HepG2 (cell line): ENCODE results near the gene TBX6. TPM values are rescaled to one million over a fixed set of nuclear protein-coding genes. Genes with fewer than 3 reads are reported as not detected.

Experiments
- ATAC-seq: fragments of 200-7000 bp; cut with Tn5 transposase; 3 replicates; pipeline ENCODE4 v1.9.1; 2020; ENCODE audit warnings: mild to moderate bottlenecking, moderate library complexity
- BruUV-seq: library from RNA; stranded (reverse); fragments of 400-500 nt; replicated peaks from 2 replicates; lab custom pipeline; 2021; lab: Mats Ljungman, UMichigan
- CTCF ChIA-PET: fragments of 300-600 bp; formaldehyde crosslinking; extraction: SDS; loops from one replicate; lab custom pipeline; 2021; ENCODE audit warnings: low total read pairs, inconsistent platforms, low intra/inter-chr PET ratio; lab: Yijun Ruan, JAX
- POLR2A ChIA-PET: fragments of 350-600 bp; sonication (Branson Sonifier 250); formaldehyde crosslinking; loops from one replicate; lab custom pipeline; 2020; ENCODE audit warnings: antibody characterized with exemption, inconsistent platforms; lab: Yijun Ruan, JAX
- DNase-seq: peaks from one replicate; pipeline ENCODE4 v3.0.0-alpha.2; 2015; ENCODE audit warnings: low spot score
- FAIRE-seq: peaks from 3 replicates; lab custom pipeline; 2011; peaks lifted over from hg19 to GRCh38; lab: Jason Lieb, UNC
- H2AFZ ChIP-seq: one replicate; pipeline ENCODE4 v1.6.1; 2011; ENCODE audit warnings: low read length, inconsistent platforms
- H3K27ac ChIP-seq: fragments of 300-600 bp; 3 replicates; pipeline ENCODE4 v1.8.0; 2011; ENCODE audit warnings: mixed run types, mild to moderate bottlenecking, mixed read lengths, low read length, inconsistent platforms; ENCODE audit not compliant: insufficient read depth; ENCODE audit errors: extremely low read length
- H3K27me3 ChIP-seq, 2 experiments: fragments of 200-600 bp in 1 of 2; 2 replicates in 1 of 2; 3 replicates in 1 of 2; pipeline versions ENCODE4 v1.6.0 to v1.8.0; 2011; ENCODE audit warnings: low read length in 2 of 2, mild to moderate bottlenecking in 2 of 2, moderate library complexity in 2 of 2, inconsistent platforms in 1 of 2; ENCODE audit not compliant: insufficient read depth in 2 of 2, control insufficient read depth in 1 of 2
- H3K36me3 ChIP-seq, 2 experiments: fragments of 200-600 bp in 1 of 2; replicated peaks in 1 of 2; 2 replicates in 1 of 2; 3 replicates in 1 of 2; pipeline versions ENCODE4 v1.5.1 to v1.8.0; 2011; ENCODE audit warnings: low read length in 2 of 2, inconsistent platforms in 1 of 2; ENCODE audit not compliant: insufficient read depth in 2 of 2, control insufficient read depth in 1 of 2
- H3K4me1 ChIP-seq: 2 replicates; pipeline ENCODE4 v1.5.1; 2012; ENCODE audit warnings: low read length, inconsistent platforms; ENCODE audit not compliant: insufficient read depth
- H3K4me2 ChIP-seq: 2 replicates; pipeline ENCODE4 v1.6.0; 2011; ENCODE audit warnings: low read depth, low read length, inconsistent platforms
- H3K4me3 ChIP-seq, 3 experiments: fragments of 200-600 bp in 1 of 3; sonication (generic), shearing (Covaris generic) in 1 of 3; replicated peaks in 1 of 3; 2 replicates each; pipeline ENCODE4 v1.5.1; 2011 to 2016; ENCODE audit warnings: low read length in 3 of 3, inconsistent platforms in 2 of 3, low read depth in 2 of 3, mild to moderate bottlenecking in 2 of 3, control low read depth in 1 of 3, mixed read lengths in 1 of 3; ENCODE audit not compliant: insufficient read depth in 1 of 3
- H3K79me2 ChIP-seq: one replicate; pipeline ENCODE4 v1.6.1; 2011; ENCODE audit warnings: low read length, inconsistent platforms; ENCODE audit not compliant: insufficient read depth
- H3K9ac ChIP-seq: 2 replicates; pipeline ENCODE4 v1.6.0; 2011; ENCODE audit warnings: mild to moderate bottlenecking, low read depth, low read length, inconsistent platforms; ENCODE audit not compliant: insufficient read depth
- H3K9me3 ChIP-seq: 2 replicates; pipeline ENCODE4 v1.5.1; 2012; ENCODE audit warnings: mild to moderate bottlenecking, low read length
- H4K20me1 ChIP-seq: 2 replicates; pipeline ENCODE4 v1.6.0; 2011; ENCODE audit warnings: inconsistent platforms, mild to moderate bottlenecking, low read length, moderate library complexity; ENCODE audit not compliant: insufficient read depth
- ATF2 ChIP-seq: sonication (generic); formaldehyde crosslinking; IDR thresholded peaks from 2 replicates; pipeline ENCODE4 v1.4.0; 2020; ENCODE audit warnings: missing genetic modification reagents
- GTF2F1 ChIP-seq: fragments of 150-350 bp; IDR thresholded peaks from 2 replicates; pipeline ENCODE4 v1.6.1; 2014; ENCODE audit warnings: low read length
- HDAC1 ChIP-seq: sonication (generic); formaldehyde crosslinking; IDR thresholded peaks from 2 replicates; pipeline ENCODE4 v1.5.1; 2020; ENCODE audit warnings: mild to moderate bottlenecking, missing genetic modification reagents
- JUND ChIP-seq: sonication (generic); formaldehyde crosslinking; IDR thresholded peaks from 2 replicates; pipeline ENCODE4 v1.8.0; 2022; ENCODE audit warnings: mild to moderate bottlenecking, missing genetic modification reagents
- MXI1 ChIP-seq: IDR thresholded peaks from 3 replicates; pipeline ENCODE4 v1.6.1; 2012; ENCODE audit warnings: low read depth, low read length, inconsistent platforms, borderline replicate concordance
- RBM39 ChIP-seq: fragments of 200-400 bp; formaldehyde crosslinking; IDR thresholded peaks from one replicate; pipeline ENCODE4 v1.6.1; 2018; ENCODE audit warnings: antibody characterized with exemption, mild to moderate bottlenecking, low read depth, low read length; ENCODE audit not compliant: poor library complexity, severe bottlenecking
- SIN3B ChIP-seq: fragments of 150-350 bp; IDR thresholded peaks from 2 replicates; pipeline ENCODE4 v1.6.1; 2014; ENCODE audit warnings: low read length
- SRF ChIP-seq: IDR thresholded peaks from 2 replicates; pipeline ENCODE4 v1.6.1; 2011; ENCODE audit warnings: mild to moderate bottlenecking, low read depth, low read length, moderate library complexity
- TOPORS ChIP-seq: sonication (generic); formaldehyde crosslinking; IDR thresholded peaks from 2 replicates; pipeline ENCODE4 v1.8.0; 2023; ENCODE audit warnings: mild to moderate bottlenecking, missing genetic modification reagents
- ZNF225 ChIP-seq: sonication (generic); formaldehyde crosslinking; IDR thresholded peaks from 2 replicates; pipeline ENCODE4 v1.4.0; 2020; ENCODE audit warnings: mild to moderate bottlenecking, missing genetic modification reagents
- ZNF275 ChIP-seq: sonication (generic); formaldehyde crosslinking; IDR thresholded peaks from 2 replicates; pipeline ENCODE4 v1.8.0; 2022; ENCODE audit warnings: missing genetic modification reagents, mild to moderate bottlenecking, inconsistent platforms, borderline replicate concordance
- ZNF740 ChIP-seq: sonication (generic); formaldehyde crosslinking; IDR thresholded peaks from 2 replicates; pipeline ENCODE4 v1.4.0; 2020; ENCODE audit warnings: missing genetic modification reagents
- ZNF770 ChIP-seq: sonication (generic); formaldehyde crosslinking; IDR thresholded peaks from 2 replicates; pipeline ENCODE4 v1.5.0; 2020; ENCODE audit warnings: mild to moderate bottlenecking, missing genetic modification reagents
- ZNF841 ChIP-seq: sonication (generic); formaldehyde crosslinking; IDR thresholded peaks from 2 replicates; pipeline ENCODE4 v1.8.1; 2023; ENCODE audit warnings: missing genetic modification reagents, borderline replicate concordance
- WGBS: methylation state at CpG from one replicate; pipeline ENCODE4 v1.1.6; 2017; ENCODE audit warnings: low lambda C conversion rate; 5-methylcytosine and 5-hydroxymethylcytosine counted together
- in situ Hi-C: cut with HindIII; loops from 2 replicates; pipeline ENCODE4 v1.10.0; 2017; ENCODE audit warnings: low pct_unique_long_range_greater_than_20kb; ENCODE audit not compliant: extremely low pct_ligation_motif_present
- intact Hi-C: fragments of 100-400 bp; cut with micrococcal nuclease; formaldehyde crosslinking; loops from one replicate; pipeline ENCODE4 v1.10.0; 2022; ENCODE audit not compliant: unreplicated experiment
- polyA plus RNA-seq, 8 experiments: library from polyadenylated mRNA; depleted of rRNA in 3 of 8; stranded (reverse) in 7 of 8; unstranded in 1 of 8; fragments of >200 nt; fragmentation: Illumina TruSeq in 4 of 8; extraction: Trizol in 4 of 8; gene quantifications; 2 replicates each; pipeline versions ENCODE4 v1.2.1 to v1.2.3, GENCODE V29; 2011 to 2016; ENCODE audit warnings: low read depth in 4 of 8, missing spikeins in 1 of 8, mixed read lengths in 1 of 8; ENCODE audit not compliant: insufficient read depth in 1 of 8
- total RNA-seq, 5 experiments: library from RNA; depleted of rRNA; stranded (reverse); fragments of >200 nt; fragmentation: Illumina TruSeq; extraction: Trizol; gene quantifications; 2 replicates each; pipeline ENCODE4 v1.2.3, GENCODE V29; 2016; ENCODE audit warnings: low read depth in 1 of 5

Gene TBX6
- total and polyA plus RNA-seq, 2 of the 13 experiments (the other 11 are each of a cell fraction or from before 2014, with no cell fraction given), result 0.24 to 0.42 TPM

GRCh38 chr16:30065943-30066760 is 25.6 kb downstream of the TBX6 start (continued):
- TF ChIP-seq ZNF770 (CRISPR knock-in tag), result no peak
- 0 out of 2 replicates have a peak, but pooled peaks have one; percentile 67 for TF ChIP-seq ZNF841 (CRISPR knock-in tag)
- no peak; the same call in 1 of the 2 replicates for TF ChIP-seq ZNF225 (CRISPR knock-in tag)
- TF ChIP-seq ZNF275 (CRISPR knock-in tag), result 0 out of 2 replicates have a peak, but pooled peaks have one; percentile 0

GRCh38 chr16:30065102-30065942 is 26.4 kb downstream of the TBX6 start, which contains the start of gene ALDOA:
ALDOA (plus strand) TSS chr16:30065760; CDS start chr16:30066898, 1,138 bp downstream.
- ATAC-seq, result peak; percentile 89
- peak within 1 kb of the TSS; percentile 90 for H3K9ac ChIP-seq
- H3K4me3 ChIP-seq, result peak within 1 kb of the TSS; percentile 92 to 100 (median 95)
- peak within 1 kb of the TSS; percentile 95 for H3K27ac ChIP-seq
- TSS peak; percentile 92 for BruUV-seq
- H3K4me2 ChIP-seq, result peak within 1 kb of the TSS; percentile 99
- under 1% methylated on average over 64 of the region's 99 CpGs for WGBS
- peak; percentile 96 for DNase-seq
- peak; percentile 48 for FAIRE-seq
- H2AFZ ChIP-seq, result no peak within 1 kb of the TSS
- intact Hi-C loops (loop anchor here (5.0 kb wide), 1 partner anchor 682 kb away; the partner anchor contains the start of gene PHKG2), in situ Hi-C loops (no loop called here)
- CTCF ChIA-PET, result interaction anchor here (1.2 kb wide), 1 partner anchor 27 kb away, joined by 3 read pairs; no protein-coding TSS in a partner anchor
- peaks cover 59% of the 10 kb centered on the region for H3K79me2 ChIP-seq
- H3K9me3 ChIP-seq, result no peaks in the 10 kb centered on the region
- peaks cover 0 to 2% of the 10 kb centered on the region in 2 experiments; a peak in 1 of 5 replicates for H3K27me3 ChIP-seq
- H3K36me3 ChIP-seq, result peaks cover 31 to 40% of the 10 kb centered on the region in 2 experiments
- peaks cover 48% of the 10 kb centered on the region for H4K20me1 ChIP-seq
- POLR2A ChIA-PET, result interaction anchor here (0.7 to 9.1 kb wide), 41 partner anchors 10 to 809 kb away, joined by 3 to 120 read pairs (median 5); partner anchors contain the start of genes ASPHD1, CD2BP2, CDIPT and CORO1A
- H3K4me1 ChIP-seq, result peaks cover 46% of the 10 kb centered on the region
- peak; percentile 95 for TF ChIP-seq SRF
- peak; percentile 98 for TF ChIP-seq RBM39
- no peak for TF ChIP-seq GTF2F1
- TF ChIP-seq JUND (CRISPR knock-in tag), result peak; percentile 94
- TF ChIP-seq SIN3B, result no peak; the same call in none of the 2 replicates
- TF ChIP-seq ZNF740 (CRISPR knock-in tag), result peak; percentile 60; the same call in 1 of the 2 replicates
- TF ChIP-seq ATF2 (CRISPR knock-in tag), result peak; percentile 81
- TF ChIP-seq HDAC1 (CRISPR knock-in tag), result peak; percentile 89; the same call in 1 of the 2 replicates
- TF ChIP-seq TOPORS, result peak; percentile 88
- TF ChIP-seq MXI1, result peak; percentile 80; the same call in 2 of the 3 replicates
